Measurements from ENCODE around the gene KCNJ12.
"Not testable (repeated sequence)": the region's sequence is repeated elsewhere in the genome, so short reads cannot be mapped to it uniquely, and the experiment has no call there.

DNA sequence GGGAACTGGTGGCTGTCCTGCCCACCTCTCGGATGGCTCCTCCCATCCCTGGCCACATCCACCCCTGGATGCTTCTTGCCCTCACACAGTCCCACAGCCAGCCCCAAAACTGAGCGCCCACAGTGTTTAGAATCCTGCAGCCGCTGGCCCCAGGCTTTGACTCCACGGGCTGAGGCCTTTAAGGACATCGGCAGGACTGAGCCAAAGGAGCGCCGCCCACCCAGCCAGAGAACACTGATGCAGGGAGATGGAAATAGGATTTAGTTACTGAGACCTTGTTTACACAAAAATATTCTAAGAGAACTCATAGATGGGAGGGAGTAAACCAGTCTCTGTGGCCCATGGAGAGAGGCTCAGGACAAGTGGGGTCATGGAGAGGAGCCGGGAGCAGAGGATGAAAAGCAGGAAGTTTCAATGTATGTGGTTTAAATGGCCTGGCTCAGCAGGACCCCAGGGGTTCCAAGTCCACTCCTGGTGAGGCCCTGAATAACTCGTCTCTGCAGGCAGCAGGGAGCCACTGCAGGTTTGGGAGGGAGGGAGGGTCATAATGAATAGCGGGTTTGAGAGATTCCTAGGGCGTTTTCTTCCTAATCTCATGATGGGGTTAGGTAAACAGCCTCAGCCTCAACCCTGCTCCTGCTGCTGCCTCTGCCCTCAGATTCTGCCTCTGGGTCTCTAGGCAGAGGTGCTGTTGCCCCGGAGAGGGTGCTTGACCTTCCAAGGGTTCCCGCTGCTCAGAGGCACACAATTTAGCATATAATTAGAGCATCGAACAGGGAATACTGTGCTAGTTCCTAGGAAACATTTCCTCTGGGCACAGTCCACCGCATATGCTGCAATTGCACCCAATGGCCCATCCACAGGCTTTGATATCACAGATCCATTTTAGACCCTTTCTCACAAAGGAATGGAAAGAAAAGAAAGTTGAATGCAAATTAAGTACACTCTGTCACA is 61.0 kb downstream of the KCNJ12 start:
- TF ChIP-seq CTCF (IDR thresholded peaks at IDR 0.05 in 4 of 5, conservative IDR thresholded peaks at IDR 0.05 in 1 of 5); POLR2A (IDR thresholded peaks at IDR 0.05): not testable (repeated sequence)

Data from gastrocnemius medialis (tissue), 4 donors.